T-helper 17 cell (primary cell): ENCODE results near the gene RRAD. TPM values are rescaled to one million over a fixed set of nuclear protein-coding genes. Genes with fewer than 3 reads are reported as not detected.
"Not testable (repeated sequence)": the region's sequence is repeated elsewhere in the genome, so short reads cannot be mapped to it uniquely, and the experiment has no call there.

Experiments
- ATAC-seq: fragments of 150-1000 bp; cut with Tn5 transposase; 2 replicates; pipeline ENCODE4 v1.10.0; 2021; ENCODE audit warnings: mild to moderate bottlenecking, moderate library complexity
- DNase-seq, 3 donors: peaks; one replicate each; pipeline versions ENCODE4 v3.0.0 to v3.0.0-alpha.2; 2020 to 2021
- H3K9me3 ChIP-seq: one replicate; pipeline ENCODE4 v1.7.0; 2013; ENCODE audit warnings: low read length, mild to moderate bottlenecking; ENCODE audit not compliant: control insufficient read depth, poor library complexity, severe bottlenecking
- H3K27ac Mint-ChIP-seq: one replicate; pipeline ENCODE4 v1.8.0; 2022; ENCODE audit warnings: mild to moderate bottlenecking, moderate library complexity, mixed read lengths
- H3K27me3 Mint-ChIP-seq: one replicate; pipeline ENCODE4 v1.8.0; 2022; ENCODE audit warnings: mixed read lengths
- H3K36me3 Mint-ChIP-seq: one replicate; pipeline ENCODE4 v1.8.0; 2022; ENCODE audit warnings: low read depth, mixed read lengths
- H3K4me1 Mint-ChIP-seq: one replicate; pipeline ENCODE4 v1.8.0; 2022; ENCODE audit warnings: mild to moderate bottlenecking, mixed read lengths
- H3K4me3 Mint-ChIP-seq: one replicate; pipeline ENCODE4 v1.8.0; 2022; ENCODE audit warnings: mild to moderate bottlenecking, moderate library complexity, mixed read lengths
- total RNA-seq, 4 donors: library from RNA in 2 of 4; stranded (reverse) in 2 of 4; gene quantifications; one replicate each; pipeline ENCODE4 v1.2.3 and lab custom pipeline; 2022 to 2026

RRAD gene
- total RNA-seq (under 1 TPM; 0.52 to 0.67 TPM), total RNA-seq (lab: John Stamatoyannopoulos, UW) (0.58 to 1.4 reads per million in 2 donors)

- peaks cover 39% of the 10 kb centered on the region for H3K27me3 Mint-ChIP-seq
- ATAC-seq = no peak
- H3K4me1 Mint-ChIP-seq = peaks cover 8% of the 10 kb centered on the region
Measured at GRCh38 chr16:66925322-66925840, at the start of gene RRAD. TSS of gene RRAD (minus strand) at chr16:66925535. CDS start at chr16:66925179, 356 bp downstream.

DNA sequence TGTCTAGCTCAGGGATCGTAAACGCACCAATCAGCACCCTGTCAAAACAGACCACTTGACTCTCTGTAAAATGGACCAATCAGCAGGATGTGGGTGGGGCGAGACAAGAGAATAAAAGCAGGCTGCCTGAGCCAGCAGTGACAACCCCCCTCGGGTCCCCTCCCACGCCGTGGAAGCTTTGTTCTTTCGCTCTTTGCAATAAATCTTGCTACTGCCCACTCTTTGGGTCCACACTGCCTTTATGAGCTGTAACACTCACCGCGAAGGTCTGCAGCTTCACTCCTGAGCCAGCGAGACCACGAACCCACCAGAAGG, 49.6 kb upstream of the RRAD start:
- H3K4me1 Mint-ChIP-seq, H3K27me3 Mint-ChIP-seq: not testable (repeated sequence)
- peak in 1 of 3 donors; percentile 21 for DNase-seq

More at GRCh38 chr16:66925322-66925840, at the start of gene RRAD:
- no peak for DNase-seq
- Mint-ChIP-seq H3K36me3 (peaks cover 3% of the 10 kb centered on the region), H3K27ac (no peak within 1 kb of the TSS), H3K4me3 (peak within 1 kb of the TSS; percentile 79)
- no peaks in the 10 kb centered on the region for H3K9me3 ChIP-seq

GRCh38 chr16:66974156-66974931, 49.0 kb upstream of the RRAD start:
- not testable (repeated sequence) for DNase-seq, H3K27me3 Mint-ChIP-seq, ATAC-seq, H3K9me3 ChIP-seq, H3K4me1 Mint-ChIP-seq, H3K36me3 Mint-ChIP-seq
- Mint-ChIP-seq H3K4me3 (peak overlapping the region; percentile 84), H3K27ac (peak overlapping the region; percentile 56)

More for the DNA sequence above, 49.6 kb upstream of the RRAD start:
- not testable (repeated sequence) for H3K36me3 Mint-ChIP-seq, H3K9me3 ChIP-seq, ATAC-seq
- peak overlapping the region; percentile 84 for H3K4me3 Mint-ChIP-seq
- peak overlapping the region; percentile 56 for H3K27ac Mint-ChIP-seq

DNA sequence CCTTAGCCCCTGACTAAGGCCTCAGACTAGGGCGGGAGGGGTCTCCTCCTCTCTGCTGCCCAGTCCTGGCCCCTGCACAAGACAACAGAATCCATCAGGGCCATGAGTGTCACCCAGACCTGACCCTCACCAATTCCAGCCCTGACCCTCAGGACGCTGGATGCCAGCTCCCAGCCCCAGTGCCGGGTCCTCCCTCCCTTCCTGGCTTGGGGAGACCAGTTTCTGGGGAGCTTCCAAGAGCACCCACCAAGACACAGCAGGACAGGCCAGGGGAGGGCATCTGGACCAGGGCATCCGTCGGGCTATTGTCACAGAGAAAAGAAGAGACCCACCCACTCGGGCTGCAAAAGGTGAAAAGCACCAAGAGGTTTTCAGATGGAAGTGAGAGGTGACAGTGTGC, 48.4 kb upstream of the RRAD start:
- no peak for DNase-seq
- ATAC-seq = no peak
- H3K9me3 ChIP-seq = no peaks in the 10 kb centered on the region
- no peaks in the 10 kb centered on the region for H3K36me3 Mint-ChIP-seq
- no peak overlapping the region for H3K4me3 Mint-ChIP-seq
- peaks cover 4% of the 10 kb centered on the region for H3K27me3 Mint-ChIP-seq
- H3K27ac Mint-ChIP-seq = no peak overlapping the region
- peaks cover 8% of the 10 kb centered on the region for H3K4me1 Mint-ChIP-seq

DNA sequence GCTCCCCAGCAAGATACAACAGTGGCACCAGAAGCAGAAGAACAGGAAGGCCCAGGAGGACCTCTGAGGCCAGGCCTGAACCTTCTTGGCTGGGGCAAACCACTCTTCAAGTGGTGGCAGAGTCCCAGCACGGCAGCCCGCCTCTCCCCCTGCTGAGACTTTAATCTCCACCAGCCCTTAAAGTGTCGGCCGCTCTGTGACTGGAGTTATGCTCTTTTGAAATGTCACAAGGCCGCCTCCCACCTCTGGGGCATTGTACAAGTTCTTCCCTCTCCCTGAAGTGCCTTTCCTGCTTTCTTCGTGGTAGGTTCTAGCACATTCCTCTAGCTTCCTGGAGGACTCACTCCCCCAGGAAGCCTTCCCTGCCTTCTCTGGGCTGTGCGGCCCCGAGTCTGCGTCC, 47.6 kb upstream of the RRAD start:
- Mint-ChIP-seq H3K27ac (no peak overlapping the region), H3K27me3 (peaks cover 4% of the 10 kb centered on the region), H3K36me3 (no peaks in the 10 kb centered on the region), H3K4me1 (peaks cover 8% of the 10 kb centered on the region), H3K4me3 (no peak overlapping the region)
- DNase-seq (no peak), ATAC-seq (no peak)
- H3K9me3 ChIP-seq = no peaks in the 10 kb centered on the region

DNA sequence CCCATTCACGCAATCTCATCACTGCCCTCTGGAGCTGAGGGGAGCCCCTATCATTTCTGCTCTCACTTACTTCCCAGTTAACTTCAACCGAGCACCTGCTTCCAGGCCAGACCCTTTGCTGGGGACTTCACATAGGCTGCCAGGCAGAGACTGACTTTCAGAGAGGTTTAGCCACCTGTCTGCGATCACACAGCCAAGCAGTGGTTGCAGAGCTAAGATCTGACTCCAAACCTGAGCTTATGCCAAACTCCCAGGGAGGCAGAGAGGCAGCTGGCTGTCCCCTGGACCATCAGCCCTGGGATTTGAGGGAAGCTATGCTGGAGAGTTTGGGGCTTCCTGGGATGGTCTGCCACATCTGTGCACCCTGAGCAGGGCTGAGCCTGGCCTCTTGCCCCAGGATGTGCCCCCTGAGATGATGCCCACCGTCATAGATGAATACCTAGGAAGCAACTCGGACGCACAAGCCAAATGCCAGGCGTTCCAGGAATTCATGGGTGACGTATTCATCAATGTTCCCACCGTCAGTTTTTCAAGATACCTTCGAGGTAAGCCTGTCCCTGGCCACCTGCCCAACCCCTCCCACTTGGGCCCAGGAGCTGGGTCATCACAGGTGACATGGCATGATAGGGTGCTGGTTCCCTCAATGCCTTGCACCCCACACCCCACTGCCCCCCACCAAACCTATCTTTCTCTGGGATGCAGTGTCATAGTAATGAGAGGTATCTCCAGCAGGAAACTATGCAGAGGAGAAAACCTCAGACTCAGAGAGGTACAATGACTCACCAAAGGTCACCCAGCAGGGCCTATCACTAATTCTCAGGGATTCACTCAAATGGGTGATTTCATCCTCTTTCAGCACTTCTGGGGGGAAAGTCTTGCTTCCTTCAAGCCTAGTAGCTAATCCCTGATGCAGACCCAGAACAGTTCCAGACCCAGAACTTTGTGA, 45.7 kb upstream of the RRAD start:
- Mint-ChIP-seq H3K27ac (peak overlapping the region; percentile 29), H3K36me3 (no peaks in the 10 kb centered on the region), H3K4me1 (peaks cover 8% of the 10 kb centered on the region), H3K4me3 (no peak overlapping the region), H3K27me3 (peaks cover 4% of the 10 kb centered on the region)
- no peak for ATAC-seq
- H3K9me3 ChIP-seq = no peaks in the 10 kb centered on the region
- no peak for DNase-seq

GRCh38 chr16:66968847-66969246, 43.5 kb upstream of the RRAD start:
- no peak for DNase-seq
- H3K36me3 Mint-ChIP-seq = no peaks in the 10 kb centered on the region
- ATAC-seq = no peak
- peaks cover 12% of the 10 kb centered on the region for H3K27me3 Mint-ChIP-seq
- no peaks in the 10 kb centered on the region for H3K9me3 ChIP-seq
- no peak overlapping the region for H3K4me3 Mint-ChIP-seq
- H3K4me1 Mint-ChIP-seq = peaks cover 2% of the 10 kb centered on the region
- H3K27ac Mint-ChIP-seq = no peak overlapping the region

DNA sequence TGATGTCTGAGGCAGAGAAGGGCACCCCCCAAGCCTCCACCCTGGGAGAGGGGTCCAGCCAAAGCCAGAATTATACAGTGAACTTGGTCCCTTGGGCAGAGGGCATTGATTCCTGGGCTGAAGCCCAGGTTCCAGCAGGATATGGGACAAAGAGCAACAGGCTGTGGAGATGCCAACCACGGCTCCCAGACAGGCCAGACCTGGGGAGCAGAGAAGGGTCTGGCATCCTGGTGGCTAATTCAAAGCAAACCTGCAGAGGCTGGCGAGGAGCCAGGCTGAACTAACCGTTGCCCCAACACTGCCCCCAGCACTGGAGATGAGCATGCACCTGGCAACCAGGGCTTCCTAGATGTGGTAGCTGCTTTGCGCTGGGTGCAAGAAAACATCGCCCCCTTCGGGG, 38.7 kb upstream of the RRAD start:
- H3K27ac Mint-ChIP-seq = no peak overlapping the region
- no peak overlapping the region for H3K4me3 Mint-ChIP-seq
- H3K9me3 ChIP-seq = no peaks in the 10 kb centered on the region
- peaks cover 16% of the 10 kb centered on the region for H3K4me1 Mint-ChIP-seq
- H3K27me3 Mint-ChIP-seq = peaks cover 8% of the 10 kb centered on the region
- no peak for ATAC-seq
- DNase-seq = no peak
- no peaks in the 10 kb centered on the region for H3K36me3 Mint-ChIP-seq

DNA sequence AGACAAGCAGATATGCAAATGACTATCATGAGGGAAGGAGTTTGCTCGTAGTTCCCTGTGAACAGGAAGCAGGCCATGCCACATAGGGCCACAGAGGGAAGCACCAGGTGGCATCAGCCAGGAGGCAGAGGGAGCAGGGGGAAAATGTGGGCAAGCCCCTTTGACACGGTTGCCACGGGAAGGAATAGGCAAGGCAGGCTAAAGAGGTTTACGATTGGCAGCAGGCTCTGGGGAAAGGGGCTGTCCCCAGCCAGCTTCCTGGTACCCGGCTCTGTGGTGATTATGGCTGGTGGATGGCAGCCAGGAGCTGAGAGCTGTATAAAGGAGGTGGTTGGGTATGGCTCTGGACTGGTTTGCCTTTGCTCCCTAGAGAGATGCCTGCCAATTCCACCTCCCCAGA, 36.6 kb upstream of the RRAD start:
- H3K9me3 ChIP-seq = no peaks in the 10 kb centered on the region
- no peak for ATAC-seq
- peaks cover 8% of the 10 kb centered on the region for H3K27me3 Mint-ChIP-seq
- H3K4me3 Mint-ChIP-seq = no peak overlapping the region
- H3K36me3 Mint-ChIP-seq = no peaks in the 10 kb centered on the region
- DNase-seq = no peak
- no peak overlapping the region for H3K27ac Mint-ChIP-seq
- H3K4me1 Mint-ChIP-seq = peaks cover 23% of the 10 kb centered on the region

GRCh38 chr16:66961065-66961744, 35.9 kb upstream of the RRAD start, which contains the start of gene CES3:
TSS of gene CES3 (plus strand) at chr16:66961266. CDS start at chr16:66961308, 42 bp downstream.
- no peak within 1 kb of the TSS for H3K27ac Mint-ChIP-seq
- ATAC-seq = peak; percentile 99
- peak within 1 kb of the TSS; percentile 49 for H3K4me3 Mint-ChIP-seq

DNA sequence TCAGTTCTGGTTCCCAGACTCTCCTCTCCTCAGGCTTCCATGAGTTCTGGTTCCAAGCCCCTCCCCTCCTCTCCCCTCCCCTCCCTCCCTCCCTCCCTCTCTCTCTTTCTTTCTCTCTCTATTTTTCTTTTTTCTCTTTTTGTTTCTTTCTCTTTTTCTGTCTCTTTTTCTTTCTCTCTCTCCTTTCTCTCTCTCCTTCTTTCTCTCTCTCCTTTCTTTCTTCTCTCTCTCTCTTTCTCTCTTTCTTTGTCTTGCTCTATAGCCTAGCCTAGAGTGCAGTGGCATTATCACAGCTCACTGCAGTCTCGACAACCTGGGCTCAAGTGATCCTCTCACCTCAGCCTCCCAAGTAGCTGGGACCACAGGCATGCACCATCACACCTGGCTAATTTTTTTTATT, 34.9 kb upstream of the RRAD start:
- H3K36me3 Mint-ChIP-seq = no peaks in the 10 kb centered on the region
- ATAC-seq (no peak), DNase-seq (no peak)
- H3K9me3 ChIP-seq = no peaks in the 10 kb centered on the region
- H3K4me3 Mint-ChIP-seq = peak overlapping the region; percentile 49
- peaks cover 8% of the 10 kb centered on the region for H3K27me3 Mint-ChIP-seq
- no peak overlapping the region for H3K27ac Mint-ChIP-seq
- H3K4me1 Mint-ChIP-seq = peaks cover 23% of the 10 kb centered on the region

More at GRCh38 chr16:66961065-66961744, 35.9 kb upstream of the RRAD start, which contains the start of gene CES3:
- Mint-ChIP-seq H3K4me1 (peaks cover 23% of the 10 kb centered on the region), H3K36me3 (no peaks in the 10 kb centered on the region), H3K27me3 (peaks cover 8% of the 10 kb centered on the region)
- H3K9me3 ChIP-seq = no peaks in the 10 kb centered on the region
- DNase-seq = peak; percentile 22 to 52 (median 27)

GRCh38 chr16:66959704-66960161, 34.4 kb upstream of the RRAD start:
- Mint-ChIP-seq H3K27me3 (peaks cover 2% of the 10 kb centered on the region), H3K27ac (peak overlapping the region; percentile 72), H3K4me1 (peaks cover 23% of the 10 kb centered on the region), H3K4me3 (peak overlapping the region; percentile 49), H3K36me3 (no peaks in the 10 kb centered on the region)
- DNase-seq (no peak), ATAC-seq (no peak)
- H3K9me3 ChIP-seq = no peaks in the 10 kb centered on the region
